ENCODE measurements around the gene ELF1.
"Not testable (repeated sequence)": the region's sequence is repeated elsewhere in the genome, so short reads cannot be mapped to it uniquely, and the experiment has no call there.

ELF1 gene

DNA sequence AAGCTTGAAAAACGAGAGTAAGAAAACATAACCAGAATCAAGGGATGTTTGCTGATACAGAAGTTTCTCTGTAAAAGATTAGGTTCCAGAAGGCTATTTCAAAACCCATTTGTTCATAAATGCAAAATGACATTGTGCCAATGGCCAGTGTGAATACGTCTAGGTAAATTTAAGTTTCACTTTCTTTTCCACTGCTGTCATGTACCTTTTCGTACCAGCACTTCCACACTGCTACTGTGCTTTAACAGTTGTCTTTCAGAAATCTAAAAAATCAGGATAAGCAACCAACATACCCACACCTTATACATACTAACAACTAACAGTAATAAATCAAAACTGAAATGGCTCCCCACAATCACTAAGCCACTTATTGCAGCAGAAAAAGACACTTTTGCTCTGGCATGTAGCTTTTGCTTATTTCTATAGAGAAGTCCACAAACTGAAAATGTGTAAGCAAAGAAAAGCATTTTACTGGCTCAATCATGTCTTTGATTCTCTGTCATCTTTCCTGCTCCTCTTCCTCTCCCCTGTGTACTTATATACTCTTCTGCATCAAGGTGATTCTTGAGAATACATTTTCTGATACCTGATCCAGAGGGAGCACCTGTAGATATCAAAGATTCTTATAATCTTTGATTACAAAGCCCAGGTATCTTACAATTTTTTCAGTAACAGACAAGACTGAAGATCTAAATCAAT, 34.3 kb downstream of the ELF1 start:
- FAIRE-seq (peak; percentile 95), DNase-seq (ENCODE audit: insufficient read length, low spot score) (no peak)
- TF ChIP-seq POU2F2 (IDR thresholded peaks at IDR 0.05; ENCODE audit: low read depth, low read length) (no peak), TAF1 (IDR thresholded peaks at IDR 0.05; ENCODE audit: low read depth, low read length) (no peak), PAX5 (IDR thresholded peaks at IDR 0.05; ENCODE audit: insufficient read depth, low read length, severe bottlenecking) (no peak), POLR2AphosphoS5 (IDR thresholded peaks at IDR 0.05; ENCODE audit: low read depth, low read length) (no peak), SPI1 (IDR thresholded peaks at IDR 0.05; ENCODE audit: low read depth, low read length) (no peak), POLR2A (IDR thresholded peaks at IDR 0.05; ENCODE audit: low read depth, low read length) (no peak)

DNA sequence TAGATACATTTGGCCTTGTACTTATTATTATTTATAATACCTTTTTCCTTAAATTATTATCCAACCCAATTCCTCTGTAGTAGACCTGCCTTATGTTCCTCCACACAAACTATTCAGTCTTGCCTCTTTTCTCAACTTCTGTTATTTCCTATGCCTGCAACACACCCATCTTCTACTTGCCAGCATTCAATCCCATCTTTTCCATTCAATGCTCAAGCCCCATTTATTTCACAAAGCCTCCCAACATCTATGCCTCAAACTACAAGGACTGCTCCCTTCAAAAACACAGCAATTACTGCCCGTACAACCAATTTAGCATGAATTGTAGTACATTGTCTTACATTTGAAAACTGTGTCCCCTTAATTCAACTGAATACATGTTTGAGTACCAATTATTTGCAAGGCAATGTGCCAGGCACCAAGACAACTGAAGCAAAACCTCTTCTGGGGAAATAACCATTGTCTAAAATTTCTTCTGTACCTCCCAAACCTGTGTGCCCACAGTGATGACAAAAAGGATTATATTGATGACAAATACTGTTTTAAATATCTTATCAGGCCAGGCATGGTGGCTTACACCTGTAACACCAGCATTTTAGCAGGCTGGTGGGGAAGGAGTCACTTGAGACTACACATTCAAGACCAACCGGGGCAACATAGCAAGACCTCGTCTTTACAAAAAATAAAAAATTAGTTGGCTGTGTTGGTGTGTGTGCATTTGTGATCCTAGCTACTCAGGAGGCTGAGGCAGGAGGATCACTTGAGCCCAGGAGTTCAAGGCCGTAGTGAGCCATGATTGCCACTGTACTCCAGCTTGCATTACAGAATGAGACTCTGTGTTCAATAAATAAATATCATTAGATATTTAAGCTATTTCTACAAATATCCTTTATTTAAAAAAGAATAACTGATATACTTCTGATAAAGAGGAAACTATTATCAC, 35.1 kb downstream of the ELF1 start:
- DNase-seq (ENCODE audit: insufficient read length, low spot score) (no peak), FAIRE-seq (peak; percentile 80)
- TF ChIP-seq PAX5 (IDR thresholded peaks at IDR 0.05; ENCODE audit: insufficient read depth, low read length, severe bottlenecking) (no peak), POLR2A (IDR thresholded peaks at IDR 0.05; ENCODE audit: low read depth, low read length) (no peak), POU2F2 (IDR thresholded peaks at IDR 0.05; ENCODE audit: low read depth, low read length) (no peak), TAF1 (IDR thresholded peaks at IDR 0.05; ENCODE audit: low read depth, low read length) (no peak), SPI1 (IDR thresholded peaks at IDR 0.05; ENCODE audit: low read depth, low read length) (no peak), POLR2AphosphoS5 (IDR thresholded peaks at IDR 0.05; ENCODE audit: low read depth, low read length) (no peak)

- no peak for FAIRE-seq
- DNase-seq (ENCODE audit: insufficient read length, low spot score): no peak
- TF ChIP-seq POU2F2 (IDR thresholded peaks at IDR 0.05; ENCODE audit: low read depth, low read length): no peak
- no peak for TF ChIP-seq POLR2A (IDR thresholded peaks at IDR 0.05; ENCODE audit: low read depth, low read length)
- TF ChIP-seq POLR2AphosphoS5 (IDR thresholded peaks at IDR 0.05; ENCODE audit: low read depth, low read length): no peak
- TF ChIP-seq SPI1 (IDR thresholded peaks at IDR 0.05; ENCODE audit: low read depth, low read length): no peak
- TF ChIP-seq TAF1 (IDR thresholded peaks at IDR 0.05; ENCODE audit: low read depth, low read length): no peak
- TF ChIP-seq PAX5 (IDR thresholded peaks at IDR 0.05; ENCODE audit: insufficient read depth, low read length, severe bottlenecking): no peak
These were observed 35.9 kb downstream of the ELF1 start for GRCh38 chr13:40983259-40983658.

DNA sequence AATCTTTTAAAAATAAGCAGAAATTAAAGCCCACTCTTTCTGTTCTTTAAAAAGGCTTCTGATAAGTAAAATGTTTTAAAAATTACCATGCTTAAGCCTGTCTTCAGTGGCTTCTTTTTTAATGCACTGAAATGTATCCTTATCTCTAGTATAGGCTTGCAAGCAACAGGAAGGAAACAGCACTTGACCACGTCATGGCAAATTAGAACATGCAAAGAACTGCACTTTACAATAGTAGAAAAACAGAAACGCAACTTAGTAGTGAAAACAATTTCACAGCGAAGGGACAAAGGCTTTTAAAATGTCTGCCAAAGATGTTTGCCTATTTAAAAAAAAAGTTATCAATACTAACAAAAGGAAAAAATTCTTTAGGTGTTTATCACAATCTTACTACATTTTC, 36.3 kb downstream of the ELF1 start:
- DNase-seq (ENCODE audit: insufficient read length, low spot score) (no peak), FAIRE-seq (peak; percentile 94)

GRCh38 chr13:40981949-40982348, 37.2 kb downstream of the ELF1 start:
- no peak for FAIRE-seq
- no peak for DNase-seq (ENCODE audit: insufficient read length, low spot score)
- TF ChIP-seq TAF1 (IDR thresholded peaks at IDR 0.05; ENCODE audit: low read depth, low read length): no peak
- TF ChIP-seq PAX5 (IDR thresholded peaks at IDR 0.05; ENCODE audit: insufficient read depth, low read length, severe bottlenecking): no peak
- no peak for TF ChIP-seq POLR2AphosphoS5 (IDR thresholded peaks at IDR 0.05; ENCODE audit: low read depth, low read length)
- no peak for TF ChIP-seq SPI1 (IDR thresholded peaks at IDR 0.05; ENCODE audit: low read depth, low read length)
- TF ChIP-seq POU2F2 (IDR thresholded peaks at IDR 0.05; ENCODE audit: low read depth, low read length): no peak
- no peak for TF ChIP-seq POLR2A (IDR thresholded peaks at IDR 0.05; ENCODE audit: low read depth, low read length)

More for the DNA sequence above, 36.3 kb downstream of the ELF1 start:
- peak; percentile 27; the same call in 1 of the 2 replicates for TF ChIP-seq SPI1 (IDR thresholded peaks at IDR 0.05; ENCODE audit: low read depth, low read length)
- no peak for TF ChIP-seq PAX5 (IDR thresholded peaks at IDR 0.05; ENCODE audit: insufficient read depth, low read length, severe bottlenecking)
- TF ChIP-seq TAF1 (IDR thresholded peaks at IDR 0.05; ENCODE audit: low read depth, low read length): no peak; the same call in 1 of the 2 replicates
- no peak for TF ChIP-seq POU2F2 (IDR thresholded peaks at IDR 0.05; ENCODE audit: low read depth, low read length)
- TF ChIP-seq POLR2A (IDR thresholded peaks at IDR 0.05; ENCODE audit: low read depth, low read length): peak; percentile 51; the same call in 1 of the 2 replicates

DNA sequence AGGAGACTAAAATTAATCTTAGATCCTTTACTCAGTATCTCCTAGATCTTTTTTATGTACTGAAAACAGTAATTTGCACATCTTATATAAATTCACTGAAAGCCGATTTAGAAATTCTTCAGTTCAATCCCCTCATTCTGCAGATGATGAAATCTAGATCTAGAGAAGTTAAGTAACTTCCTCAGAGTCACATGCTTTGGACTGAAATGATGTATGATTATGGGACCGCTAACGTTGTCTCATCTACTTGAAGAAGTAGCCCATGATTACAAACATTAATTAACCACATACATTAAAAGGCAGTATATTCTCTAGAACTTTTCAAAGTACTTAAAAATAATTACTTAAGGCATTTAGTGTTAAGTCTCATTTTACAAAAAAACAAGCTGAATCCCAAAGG, 37.8 kb downstream of the ELF1 start:
- FAIRE-seq (peak; percentile 48), DNase-seq (ENCODE audit: insufficient read length, low spot score) (no peak)
- TF ChIP-seq TAF1 (IDR thresholded peaks at IDR 0.05; ENCODE audit: low read depth, low read length) (no peak), SPI1 (IDR thresholded peaks at IDR 0.05; ENCODE audit: low read depth, low read length) (no peak)

- TF ChIP-seq POU2F2 (IDR thresholded peaks at IDR 0.05; ENCODE audit: low read depth, low read length): no peak
- TF ChIP-seq PAX5 (IDR thresholded peaks at IDR 0.05; ENCODE audit: insufficient read depth, low read length, severe bottlenecking): no peak
- TF ChIP-seq TAF1 (IDR thresholded peaks at IDR 0.05; ENCODE audit: low read depth, low read length): no peak
- TF ChIP-seq POLR2A (IDR thresholded peaks at IDR 0.05; ENCODE audit: low read depth, low read length): no peak
- TF ChIP-seq SPI1 (IDR thresholded peaks at IDR 0.05; ENCODE audit: low read depth, low read length): no peak
- no peak for TF ChIP-seq POLR2AphosphoS5 (IDR thresholded peaks at IDR 0.05; ENCODE audit: low read depth, low read length)
- FAIRE-seq (peak; percentile 88), DNase-seq (ENCODE audit: insufficient read length, low spot score) (no peak)
These were observed 38.7 kb downstream of the ELF1 start for GRCh38 chr13:40980461-40980860.

DNA sequence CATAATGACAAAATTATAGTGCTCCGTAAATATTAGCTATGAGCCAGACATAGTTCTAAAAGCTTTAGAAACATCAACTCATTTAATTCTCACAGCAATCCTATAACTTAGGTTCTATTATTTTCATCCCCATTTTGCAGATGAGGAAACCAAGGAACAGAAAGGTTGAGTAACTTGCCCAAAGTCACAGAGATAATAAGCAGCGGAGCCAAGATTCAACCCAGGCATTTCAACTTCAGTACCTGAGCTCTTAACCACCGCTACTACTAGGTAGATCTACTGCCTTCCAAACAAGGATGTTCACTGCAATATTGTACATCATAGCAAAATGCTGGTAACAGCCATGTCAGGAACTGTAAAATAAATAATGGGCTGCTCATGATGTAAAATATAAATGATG, 39.9 kb downstream of the ELF1 start:
- peak; percentile 77 for FAIRE-seq
- no peak for TF ChIP-seq TAF1 (IDR thresholded peaks at IDR 0.05; ENCODE audit: low read depth, low read length)
- no peak for TF ChIP-seq SPI1 (IDR thresholded peaks at IDR 0.05; ENCODE audit: low read depth, low read length)
- TF ChIP-seq POU2F2 (IDR thresholded peaks at IDR 0.05; ENCODE audit: low read depth, low read length): no peak
- TF ChIP-seq PAX5 (IDR thresholded peaks at IDR 0.05; ENCODE audit: insufficient read depth, low read length, severe bottlenecking): no peak
- TF ChIP-seq POLR2A (IDR thresholded peaks at IDR 0.05; ENCODE audit: low read depth, low read length): no peak
- TF ChIP-seq POLR2AphosphoS5 (IDR thresholded peaks at IDR 0.05; ENCODE audit: low read depth, low read length): no peak
- no peak for DNase-seq (ENCODE audit: insufficient read length, low spot score)

DNA sequence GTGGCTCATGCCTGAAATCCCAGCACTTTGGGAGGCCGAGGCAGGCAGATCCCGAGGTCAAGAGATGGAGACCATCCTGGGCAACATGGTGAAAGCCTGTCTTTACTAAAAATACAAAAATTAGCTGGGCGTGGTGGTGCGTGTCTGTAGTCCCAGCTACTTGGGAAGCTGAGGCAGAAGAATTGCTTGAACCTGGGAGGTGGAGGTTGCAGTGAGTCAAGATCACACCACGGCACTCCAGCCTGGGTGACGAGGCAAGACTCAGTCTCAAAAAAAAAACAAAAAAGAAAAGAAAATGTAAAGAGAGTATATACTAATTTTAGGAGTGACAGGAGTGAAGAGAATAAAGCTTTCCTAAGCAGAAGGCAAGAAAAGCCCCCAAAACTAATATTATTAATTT, 41.0 kb downstream of the ELF1 start:
- not testable (repeated sequence) for DNase-seq (ENCODE audit: insufficient read length, low spot score); FAIRE-seq
